GM12892 (cell line): ENCODE results near the gene ARAP3.

ENCODE experiments used
- POLR2A ChIP-seq: IDR thresholded peaks from 2 replicates; pipeline ENCODE4 v1.6.1; 2011; ENCODE audit warnings: low read depth, low read length, control low read depth
- POLR2AphosphoS5 ChIP-seq: IDR thresholded peaks from 2 replicates; pipeline ENCODE4 v1.6.1; 2011; ENCODE audit warnings: low read depth, low read length, control low read depth
- TAF1 ChIP-seq: IDR thresholded peaks from 2 replicates; pipeline ENCODE4 v1.6.1; 2011; ENCODE audit warnings: low read depth, mild to moderate bottlenecking, control low read depth, low read length, borderline replicate concordance

DNA sequence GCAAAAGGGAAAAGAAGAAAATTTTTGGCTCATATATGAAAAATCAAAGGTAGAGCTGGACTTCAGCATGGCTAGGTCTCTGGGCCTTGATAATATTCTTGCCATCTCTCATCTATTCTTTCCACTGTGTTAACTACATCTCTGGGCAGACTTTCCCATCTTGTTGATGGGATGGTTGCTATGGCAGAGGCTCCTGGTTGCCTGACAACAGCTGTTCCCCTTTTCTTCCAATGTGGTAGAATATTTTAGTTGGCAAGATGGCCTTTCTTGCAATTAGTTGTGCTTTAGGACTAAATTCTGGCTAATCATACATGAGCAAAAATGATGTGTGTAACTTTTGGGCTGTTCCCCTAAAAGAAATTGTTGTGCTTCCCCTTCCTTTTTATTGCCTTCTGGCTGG is 40.2 kb upstream of the ARAP3 start:
- TF ChIP-seq POLR2A, result no peak
- TF ChIP-seq POLR2AphosphoS5, result no peak
- TF ChIP-seq TAF1, result no peak
